ENCODE data around the gene CLEC16A.
A peak's percentile ranks its signal among the peaks of the same experiment; 100 is the strongest.

Gene CLEC16A

DNA sequence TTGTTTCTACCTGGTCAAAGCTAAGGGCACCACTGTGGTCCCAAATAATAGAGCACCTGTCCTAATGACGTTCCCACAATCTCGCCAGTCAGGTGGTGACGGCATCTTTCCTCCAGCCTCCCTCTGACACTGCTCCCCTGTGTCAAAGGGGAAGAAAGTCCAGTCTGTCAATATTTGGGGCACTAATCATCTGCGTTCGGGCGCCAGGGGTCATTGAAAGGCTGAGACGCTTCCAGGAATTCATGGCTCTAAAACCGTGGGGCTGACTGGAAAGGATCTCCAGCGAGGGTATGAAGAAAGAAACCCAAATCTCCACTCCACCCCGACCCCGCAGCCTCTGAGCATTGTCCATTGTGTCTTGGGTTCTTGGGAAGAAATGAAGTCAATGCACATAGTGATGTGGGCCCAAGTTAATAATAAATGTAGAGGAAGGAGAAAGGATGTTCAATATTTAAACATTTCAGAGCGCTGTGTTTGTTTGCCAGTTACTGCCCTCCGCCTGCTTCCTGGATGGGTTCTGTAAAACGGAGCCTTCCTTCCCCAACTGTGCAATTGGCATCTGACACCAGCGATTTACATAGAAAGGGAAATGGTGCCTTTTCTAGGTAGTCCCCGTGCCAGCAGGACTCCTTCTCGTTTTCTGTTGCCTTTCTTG is 208.4 kb downstream of the CLEC16A start:
- no peaks in the 10 kb centered on the region for H3K27me3 ChIP-seq (ENCODE audit: low read depth, low read length)
- no peak overlapping the region for H3K27ac ChIP-seq (ENCODE audit: low read length)
- peaks cover 0 to 4% of the 10 kb centered on the region in 2 donors for H3K36me3 ChIP-seq (ENCODE audit: control insufficient read depth in 1 of 2, insufficient read depth in 2 of 2, low read length in 2 of 2)
- peaks cover 0 to 3% of the 10 kb centered on the region in 2 donors for H3K4me1 ChIP-seq (ENCODE audit: control insufficient read depth in 1 of 2, insufficient read depth in 2 of 2, low read length in 2 of 2)
- H3K4me3 ChIP-seq (ENCODE audit: low read depth in 1 of 2, low read length in 2 of 2): no peak overlapping the region
- H3K9me3 ChIP-seq (ENCODE audit: control insufficient read depth in 1 of 2, low read length in 2 of 2): no peaks in the 10 kb centered on the region

DNA sequence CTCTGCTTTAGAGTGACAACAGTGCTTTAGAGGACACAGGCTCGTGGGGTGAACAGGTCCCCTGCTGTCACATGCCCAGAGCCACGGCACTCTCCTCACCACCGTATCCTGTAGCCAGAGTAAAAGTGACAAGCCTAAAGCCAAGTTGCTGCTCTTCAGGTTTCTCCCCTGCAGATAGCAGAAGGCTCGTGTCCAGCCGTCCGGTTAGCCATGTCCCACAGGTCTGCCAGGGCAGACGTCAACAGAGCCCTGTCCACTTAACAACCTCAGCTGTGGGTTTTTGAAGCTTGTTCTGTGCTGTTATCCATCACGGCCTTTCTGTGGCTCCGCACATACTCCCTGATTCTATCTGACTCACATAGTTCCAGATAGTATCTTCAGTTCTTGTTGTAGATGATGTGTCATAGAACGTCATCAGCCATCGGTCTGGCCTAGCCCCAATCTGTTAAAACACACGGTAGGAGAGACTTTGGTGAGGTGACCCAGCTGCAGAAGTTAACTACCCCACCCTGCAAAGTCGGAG is 211.0 kb downstream of the CLEC16A start:
- Histone ChIP-seq H3K9me3 (ENCODE audit: control insufficient read depth in 1 of 2, low read length in 2 of 2) (no peaks in the 10 kb centered on the region), H3K4me3 (ENCODE audit: low read depth in 1 of 2, low read length in 2 of 2) (no peak overlapping the region), H3K4me1 (ENCODE audit: control insufficient read depth in 1 of 2, insufficient read depth in 2 of 2, low read length in 2 of 2) (peaks cover 0 to 3% of the 10 kb centered on the region in 2 donors), H3K27ac (ENCODE audit: low read length) (no peak overlapping the region), H3K27me3 (ENCODE audit: low read depth, low read length) (no peaks in the 10 kb centered on the region), H3K36me3 (ENCODE audit: control insufficient read depth in 1 of 2, insufficient read depth in 2 of 2, low read length in 2 of 2) (peaks cover 0 to 4% of the 10 kb centered on the region in 2 donors)

DNA sequence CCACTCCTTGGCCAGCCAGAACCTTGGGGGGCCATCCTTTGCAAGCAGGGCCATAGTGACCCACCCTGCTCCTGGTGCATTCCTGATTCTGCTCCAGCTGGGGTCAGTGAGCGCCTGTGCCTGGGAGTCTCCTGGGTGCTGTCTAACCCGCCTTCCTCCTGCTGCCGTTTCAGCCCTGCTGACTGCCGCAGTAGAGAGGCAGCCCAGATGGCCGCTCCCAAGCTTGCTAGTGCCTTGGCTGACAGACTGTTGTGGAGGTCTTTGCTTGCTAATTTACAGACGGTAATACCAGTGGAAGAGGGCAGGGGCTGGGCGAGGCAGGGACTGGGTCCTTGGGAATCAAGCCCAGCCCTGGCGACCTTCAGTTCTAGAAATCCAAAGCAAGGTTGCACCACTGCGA is 212.0 kb downstream of the CLEC16A start:
- Histone ChIP-seq H3K4me3 (ENCODE audit: low read depth in 1 of 2, low read length in 2 of 2) (no peak overlapping the region), H3K36me3 (ENCODE audit: control insufficient read depth in 1 of 2, insufficient read depth in 2 of 2, low read length in 2 of 2) (peaks cover 0 to 4% of the 10 kb centered on the region in 2 donors), H3K4me1 (ENCODE audit: control insufficient read depth in 1 of 2, insufficient read depth in 2 of 2, low read length in 2 of 2) (peaks cover 4 to 5% of the 10 kb centered on the region in 2 donors), H3K27ac (ENCODE audit: low read length) (no peak overlapping the region), H3K27me3 (ENCODE audit: low read depth, low read length) (no peaks in the 10 kb centered on the region), H3K9me3 (ENCODE audit: control insufficient read depth in 1 of 2, low read length in 2 of 2) (no peaks in the 10 kb centered on the region)

DNA sequence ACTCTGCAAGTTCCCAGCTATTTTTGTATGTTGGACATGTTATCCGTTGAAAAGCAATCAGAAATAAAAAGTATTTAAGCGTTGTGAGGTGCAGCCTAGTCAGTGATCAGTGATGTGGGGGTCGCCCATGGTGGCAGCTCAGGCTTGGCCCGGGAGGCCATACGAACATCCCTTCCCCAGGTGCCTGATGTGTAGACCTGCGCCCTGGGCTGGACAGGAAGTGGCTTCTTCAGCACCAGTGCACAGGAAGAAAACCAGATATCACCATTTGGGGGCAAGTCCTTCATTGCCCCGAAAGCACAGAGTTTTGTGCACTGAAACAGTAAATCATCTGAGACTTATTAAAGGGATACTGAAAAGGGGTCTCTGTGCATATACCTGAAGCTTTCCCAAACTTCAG is 212.8 kb downstream of the CLEC16A start:
- H3K9me3 ChIP-seq (ENCODE audit: control insufficient read depth in 1 of 2, low read length in 2 of 2): no peaks in the 10 kb centered on the region
- peaks cover 0 to 4% of the 10 kb centered on the region in 2 donors for H3K36me3 ChIP-seq (ENCODE audit: control insufficient read depth in 1 of 2, insufficient read depth in 2 of 2, low read length in 2 of 2)
- no peak overlapping the region for H3K4me3 ChIP-seq (ENCODE audit: low read depth in 1 of 2, low read length in 2 of 2)
- peaks cover 6 to 12% of the 10 kb centered on the region in 2 donors for H3K4me1 ChIP-seq (ENCODE audit: control insufficient read depth in 1 of 2, insufficient read depth in 2 of 2, low read length in 2 of 2)
- H3K27ac ChIP-seq (ENCODE audit: low read length): no peak overlapping the region
- H3K27me3 ChIP-seq (ENCODE audit: low read depth, low read length): no peaks in the 10 kb centered on the region

DNA sequence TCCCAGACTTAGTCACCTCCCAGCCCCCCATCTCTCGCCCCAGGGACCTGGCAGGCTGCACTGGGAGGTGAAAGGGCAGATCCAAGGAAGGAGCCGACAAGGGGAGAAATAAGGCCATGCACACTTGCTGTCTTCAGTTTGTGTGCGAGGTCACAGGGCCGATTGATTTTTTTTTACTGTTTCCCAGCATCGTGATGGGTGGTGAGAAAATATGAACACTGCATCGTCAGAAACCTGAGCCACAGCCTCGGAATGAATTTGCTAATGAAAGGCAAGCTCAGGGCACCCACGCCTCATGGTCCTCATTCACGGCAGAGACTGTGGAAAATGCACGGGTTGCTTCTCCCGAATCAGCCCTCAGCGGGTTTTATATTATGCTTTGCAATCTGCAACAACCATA is 213.7 kb downstream of the CLEC16A start:
- no peaks in the 10 kb centered on the region for H3K27me3 ChIP-seq (ENCODE audit: low read depth, low read length)
- no peak overlapping the region for H3K4me3 ChIP-seq (ENCODE audit: low read depth in 1 of 2, low read length in 2 of 2)
- H3K9me3 ChIP-seq (ENCODE audit: control insufficient read depth in 1 of 2, low read length in 2 of 2): no peaks in the 10 kb centered on the region
- H3K4me1 ChIP-seq (ENCODE audit: control insufficient read depth in 1 of 2, insufficient read depth in 2 of 2, low read length in 2 of 2): peaks cover 10 to 20% of the 10 kb centered on the region in 2 donors
- no peak overlapping the region for H3K27ac ChIP-seq (ENCODE audit: low read length)
- H3K36me3 ChIP-seq (ENCODE audit: control insufficient read depth in 1 of 2, insufficient read depth in 2 of 2, low read length in 2 of 2): peaks cover 0 to 2% of the 10 kb centered on the region in 2 donors

DNA sequence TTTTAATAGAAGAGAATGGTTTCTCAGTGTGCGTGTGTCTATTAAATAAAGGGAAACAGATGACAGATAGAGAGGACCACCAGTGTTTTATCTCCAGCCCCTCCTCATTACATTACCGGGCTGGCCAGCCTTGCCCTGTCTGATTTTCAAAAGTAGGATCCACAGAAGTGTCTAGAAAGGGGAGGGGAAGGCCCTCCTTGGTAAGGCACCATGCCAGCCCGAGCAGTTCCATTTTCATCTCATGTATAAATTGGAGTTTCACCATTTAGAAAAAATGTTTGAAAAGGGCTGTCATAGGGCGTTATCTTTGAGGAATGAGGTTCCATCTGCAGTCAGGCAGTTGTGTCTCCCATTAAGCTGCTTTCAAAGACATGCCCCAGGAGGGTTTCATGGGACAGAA is 214.9 kb downstream of the CLEC16A start:
- Histone ChIP-seq H3K27me3 (ENCODE audit: low read depth, low read length) (no peaks in the 10 kb centered on the region), H3K9me3 (ENCODE audit: control insufficient read depth in 1 of 2, low read length in 2 of 2) (no peaks in the 10 kb centered on the region), H3K36me3 (ENCODE audit: control insufficient read depth in 1 of 2, insufficient read depth in 2 of 2, low read length in 2 of 2) (no peaks in the 10 kb centered on the region), H3K27ac (ENCODE audit: low read length) (no peak overlapping the region), H3K4me1 (ENCODE audit: control insufficient read depth in 1 of 2, insufficient read depth in 2 of 2, low read length in 2 of 2) (peaks cover 10 to 26% of the 10 kb centered on the region in 2 donors), H3K4me3 (ENCODE audit: low read depth in 1 of 2, low read length in 2 of 2) (no peak overlapping the region)

DNA sequence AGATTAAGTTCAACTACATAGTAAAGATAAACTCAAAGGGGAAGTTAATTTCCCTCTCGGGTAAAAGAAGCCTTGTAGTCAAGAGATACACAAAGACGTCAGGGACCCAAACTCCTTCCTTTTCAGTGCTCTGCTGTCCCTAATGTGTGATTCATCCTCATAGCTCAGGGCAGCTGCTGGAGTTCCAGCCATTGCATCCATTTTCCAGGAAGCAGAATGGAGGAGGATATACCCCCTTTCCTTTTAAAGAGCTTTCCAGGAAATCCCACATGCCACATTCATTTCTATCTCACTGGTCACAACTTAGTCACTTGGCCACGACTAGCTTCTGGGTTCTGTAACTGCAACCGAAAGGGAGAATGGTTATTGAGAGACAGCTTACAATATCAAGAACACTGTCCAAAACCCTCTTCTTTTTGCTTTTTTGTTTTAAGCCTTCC is 216.3 kb downstream of the CLEC16A start:
- Histone ChIP-seq H3K4me1 (ENCODE audit: control insufficient read depth in 1 of 2, insufficient read depth in 2 of 2, low read length in 2 of 2) (peaks cover 10 to 30% of the 10 kb centered on the region in 2 donors), H3K9me3 (ENCODE audit: control insufficient read depth in 1 of 2, low read length in 2 of 2) (no peaks in the 10 kb centered on the region), H3K27ac (ENCODE audit: low read length) (no peak overlapping the region), H3K27me3 (ENCODE audit: low read depth, low read length) (no peaks in the 10 kb centered on the region), H3K36me3 (ENCODE audit: control insufficient read depth in 1 of 2, insufficient read depth in 2 of 2, low read length in 2 of 2) (no peaks in the 10 kb centered on the region), H3K4me3 (ENCODE audit: low read depth in 1 of 2, low read length in 2 of 2) (no peak overlapping the region)

DNA sequence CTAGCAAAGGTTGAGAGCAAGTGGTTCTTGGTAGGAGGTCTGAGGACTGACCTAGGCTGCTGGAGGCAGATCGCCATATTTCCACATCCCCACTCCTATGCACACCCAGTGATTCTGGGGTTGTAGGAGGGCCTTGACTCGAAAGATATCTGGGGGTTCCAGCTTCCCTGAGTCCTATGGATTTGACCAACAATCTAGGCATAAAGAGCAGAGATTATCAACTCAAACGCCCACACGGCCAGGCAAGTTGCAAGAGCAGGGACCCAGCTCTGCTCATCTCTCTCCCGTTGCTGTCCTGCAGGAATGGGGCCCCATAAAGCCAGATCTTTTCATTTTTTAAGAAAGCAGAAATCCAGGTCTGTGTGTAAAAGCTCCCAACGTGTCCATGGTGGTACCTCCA is 217.1 kb downstream of the CLEC16A start:
- H3K27me3 ChIP-seq (ENCODE audit: low read depth, low read length): no peaks in the 10 kb centered on the region
- no peaks in the 10 kb centered on the region for H3K9me3 ChIP-seq (ENCODE audit: control insufficient read depth in 1 of 2, low read length in 2 of 2)
- H3K4me3 ChIP-seq (ENCODE audit: low read depth in 1 of 2, low read length in 2 of 2): no peak overlapping the region
- peaks cover 10 to 30% of the 10 kb centered on the region in 2 donors for H3K4me1 ChIP-seq (ENCODE audit: control insufficient read depth in 1 of 2, insufficient read depth in 2 of 2, low read length in 2 of 2)
- H3K27ac ChIP-seq (ENCODE audit: low read length): peak overlapping the region; percentile 58
- peaks cover 0 to 5% of the 10 kb centered on the region in 2 donors for H3K36me3 ChIP-seq (ENCODE audit: control insufficient read depth in 1 of 2, insufficient read depth in 2 of 2, low read length in 2 of 2)

DNA sequence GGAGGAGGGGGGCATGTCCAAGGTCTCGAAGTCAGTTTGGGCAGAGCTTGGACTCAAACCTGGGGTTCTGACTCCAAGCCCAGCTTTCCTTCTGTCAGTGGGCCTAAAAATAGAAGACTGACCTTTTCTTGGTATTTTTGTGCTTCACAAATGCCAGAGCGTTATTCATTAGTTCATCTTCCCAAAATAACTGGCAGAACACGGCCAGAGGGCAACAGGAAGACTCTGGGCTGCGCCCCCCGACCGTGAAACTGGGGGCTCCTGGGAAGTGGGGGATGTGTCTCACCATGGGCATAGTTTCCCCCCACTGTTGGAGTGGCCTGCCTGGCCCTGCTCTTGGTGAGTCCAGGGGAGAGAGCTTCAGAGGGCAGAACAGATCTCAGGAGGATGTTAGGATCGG is 217.6 kb downstream of the CLEC16A start:
- no peak overlapping the region for H3K4me3 ChIP-seq (ENCODE audit: low read depth in 1 of 2, low read length in 2 of 2)
- H3K27ac ChIP-seq (ENCODE audit: low read length): peak overlapping the region; percentile 58
- H3K36me3 ChIP-seq (ENCODE audit: control insufficient read depth in 1 of 2, insufficient read depth in 2 of 2, low read length in 2 of 2): peaks cover 4 to 11% of the 10 kb centered on the region in 2 donors
- no peaks in the 10 kb centered on the region for H3K9me3 ChIP-seq (ENCODE audit: control insufficient read depth in 1 of 2, low read length in 2 of 2)
- no peaks in the 10 kb centered on the region for H3K27me3 ChIP-seq (ENCODE audit: low read depth, low read length)
- peaks cover 10 to 30% of the 10 kb centered on the region in 2 donors for H3K4me1 ChIP-seq (ENCODE audit: control insufficient read depth in 1 of 2, insufficient read depth in 2 of 2, low read length in 2 of 2)

DNA sequence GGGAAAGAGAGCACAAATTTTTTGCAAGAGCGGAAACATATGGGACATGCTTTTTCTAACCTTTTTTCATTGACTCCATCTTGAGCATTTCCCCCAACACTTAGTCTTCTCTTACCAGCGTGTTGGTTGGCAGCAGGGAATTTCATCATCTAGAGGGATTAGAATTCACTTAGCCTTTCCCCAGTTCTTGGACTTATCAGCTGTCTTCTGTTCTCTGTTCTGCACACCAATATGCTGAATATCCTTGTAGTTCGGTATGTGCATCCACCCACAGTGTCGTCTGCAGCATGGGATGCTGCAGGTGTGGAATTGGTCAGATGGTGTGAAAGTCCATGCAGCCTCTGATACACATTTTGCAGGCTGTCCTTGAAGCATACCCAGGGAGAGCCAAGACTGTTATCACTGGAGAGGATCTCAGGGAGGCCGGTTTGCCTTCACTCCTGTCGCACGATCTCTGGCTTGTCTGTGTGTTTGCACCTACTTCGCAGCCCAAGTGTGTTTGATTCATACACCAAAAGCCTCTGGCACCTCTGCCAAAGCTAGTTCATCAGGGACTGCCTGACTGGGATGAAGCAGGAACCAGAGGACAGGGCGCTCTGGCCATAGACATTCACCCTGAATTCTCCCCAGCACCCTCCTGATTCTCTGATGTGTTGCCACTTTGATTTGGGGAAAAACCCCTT is 218.4 kb downstream of the CLEC16A start:
- Histone ChIP-seq H3K36me3 (ENCODE audit: control insufficient read depth in 1 of 2, insufficient read depth in 2 of 2, low read length in 2 of 2) (peaks cover 7 to 18% of the 10 kb centered on the region in 2 donors), H3K4me3 (ENCODE audit: low read depth in 1 of 2, low read length in 2 of 2) (no peak overlapping the region), H3K4me1 (ENCODE audit: control insufficient read depth in 1 of 2, insufficient read depth in 2 of 2, low read length in 2 of 2) (peaks cover 10 to 30% of the 10 kb centered on the region in 2 donors), H3K9me3 (ENCODE audit: control insufficient read depth in 1 of 2, low read length in 2 of 2) (no peaks in the 10 kb centered on the region), H3K27ac (ENCODE audit: low read length) (no peak overlapping the region), H3K27me3 (ENCODE audit: low read depth, low read length) (no peaks in the 10 kb centered on the region)

DNA sequence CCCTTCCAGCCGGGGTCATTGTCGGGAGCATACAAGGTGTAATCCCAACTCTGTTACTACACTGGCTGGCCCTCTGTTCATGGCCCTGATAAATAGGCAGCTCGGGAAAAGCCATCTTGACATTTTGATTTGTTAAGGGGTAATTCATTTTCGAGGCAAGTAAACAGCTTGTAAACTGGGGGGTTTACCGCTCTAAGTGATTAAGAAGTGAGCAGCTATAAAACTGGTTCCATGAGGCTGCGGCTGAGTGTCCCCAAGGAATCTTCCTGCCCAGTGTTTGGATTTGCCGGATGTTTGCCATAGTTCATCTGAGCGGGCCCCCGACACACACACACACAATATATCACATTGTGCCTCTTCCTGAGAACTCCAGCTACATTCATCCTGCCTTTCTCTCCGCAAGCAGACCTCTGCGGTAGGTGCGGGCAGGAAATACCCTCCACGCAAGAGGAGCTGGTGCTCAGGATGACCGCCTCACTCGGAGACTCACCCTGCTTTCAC is 219.4 kb downstream of the CLEC16A start:
- Histone ChIP-seq H3K27me3 (ENCODE audit: low read depth, low read length) (no peaks in the 10 kb centered on the region), H3K36me3 (ENCODE audit: control insufficient read depth in 1 of 2, insufficient read depth in 2 of 2, low read length in 2 of 2) (peaks cover 7 to 26% of the 10 kb centered on the region in 2 donors), H3K4me3 (ENCODE audit: low read depth in 1 of 2, low read length in 2 of 2) (no peak overlapping the region), H3K4me1 (ENCODE audit: control insufficient read depth in 1 of 2, insufficient read depth in 2 of 2, low read length in 2 of 2) (peaks cover 10 to 30% of the 10 kb centered on the region in 2 donors), H3K27ac (ENCODE audit: low read length) (no peak overlapping the region), H3K9me3 (ENCODE audit: control insufficient read depth in 1 of 2, low read length in 2 of 2) (no peaks in the 10 kb centered on the region)
